ENCODE measurements around the gene THBS3.
"Not testable (repeated sequence)": the region's sequence is repeated elsewhere in the genome, so short reads cannot be mapped to it uniquely, and the experiment has no call there.

Gene THBS3

GRCh38 chr1:155170806-155171205 is 36.9 kb downstream of the THBS3 start:
- Histone ChIP-seq H3K36me3 (ENCODE audit: control insufficient read depth, insufficient read depth, low read length) (peaks cover 18% of the 10 kb centered on the region), H3K9ac (ENCODE audit: low read depth, low read length) (no peak overlapping the region), H3K4me1 (ENCODE audit: control insufficient read depth, insufficient read depth, low read length) (peaks cover 18% of the 10 kb centered on the region), H3K27ac (ENCODE audit: low read depth, low read length) (no peak overlapping the region), H3K27me3 (ENCODE audit: control insufficient read depth, insufficient read depth, low read length) (no peaks in the 10 kb centered on the region), H3K9me3 (ENCODE audit: control insufficient read depth, insufficient read depth, low read length) (no peaks in the 10 kb centered on the region), H3K4me3 (ENCODE audit: low read depth, low read length) (no peak overlapping the region)

- Histone ChIP-seq H3K27ac (ENCODE audit: low read depth, low read length) (no peak overlapping the region), H3K27me3 (ENCODE audit: control insufficient read depth, insufficient read depth, low read length) (no peaks in the 10 kb centered on the region), H3K36me3 (ENCODE audit: control insufficient read depth, insufficient read depth, low read length) (peaks cover 18% of the 10 kb centered on the region), H3K4me3 (ENCODE audit: low read depth, low read length) (no peak overlapping the region), H3K4me1 (ENCODE audit: control insufficient read depth, insufficient read depth, low read length) (peaks cover 20% of the 10 kb centered on the region), H3K9ac (ENCODE audit: low read depth, low read length) (no peak overlapping the region), H3K9me3 (ENCODE audit: control insufficient read depth, insufficient read depth, low read length) (no peaks in the 10 kb centered on the region)
Measured at GRCh38 chr1:155170101-155170785, 37.5 kb downstream of the THBS3 start.

- no peaks in the 10 kb centered on the region for H3K27me3 ChIP-seq (ENCODE audit: control insufficient read depth, insufficient read depth, low read length)
- peaks cover 18% of the 10 kb centered on the region for H3K36me3 ChIP-seq (ENCODE audit: control insufficient read depth, insufficient read depth, low read length)
- no peaks in the 10 kb centered on the region for H3K9me3 ChIP-seq (ENCODE audit: control insufficient read depth, insufficient read depth, low read length)
- peaks cover 20% of the 10 kb centered on the region for H3K4me1 ChIP-seq (ENCODE audit: control insufficient read depth, insufficient read depth, low read length)
- no peak overlapping the region for H3K27ac ChIP-seq (ENCODE audit: low read depth, low read length)
- no peak overlapping the region for H3K9ac ChIP-seq (ENCODE audit: low read depth, low read length)
- H3K4me3 ChIP-seq (ENCODE audit: low read depth, low read length): no peak overlapping the region
Measured at GRCh38 chr1:155169541-155169940, 38.2 kb downstream of the THBS3 start.

- H3K9me3 ChIP-seq (ENCODE audit: control insufficient read depth, insufficient read depth, low read length): no peaks in the 10 kb centered on the region
- H3K4me1 ChIP-seq (ENCODE audit: control insufficient read depth, insufficient read depth, low read length): peaks cover 20% of the 10 kb centered on the region
- no peak overlapping the region for H3K27ac ChIP-seq (ENCODE audit: low read depth, low read length)
- H3K27me3 ChIP-seq (ENCODE audit: control insufficient read depth, insufficient read depth, low read length): no peaks in the 10 kb centered on the region
- no peak overlapping the region for H3K4me3 ChIP-seq (ENCODE audit: low read depth, low read length)
- H3K36me3 ChIP-seq (ENCODE audit: control insufficient read depth, insufficient read depth, low read length): peaks cover 18% of the 10 kb centered on the region
- H3K9ac ChIP-seq (ENCODE audit: low read depth, low read length): no peak overlapping the region
Measured at GRCh38 chr1:155168456-155169210, 39.1 kb downstream of the THBS3 start.

GRCh38 chr1:155168105-155168445 is 39.6 kb downstream of the THBS3 start:
- H3K36me3 ChIP-seq (ENCODE audit: control insufficient read depth, insufficient read depth, low read length): peaks cover 18% of the 10 kb centered on the region
- not testable (repeated sequence) for H3K27me3 ChIP-seq (ENCODE audit: control insufficient read depth, insufficient read depth, low read length); H3K4me3 ChIP-seq (ENCODE audit: low read depth, low read length); H3K9me3 ChIP-seq (ENCODE audit: control insufficient read depth, insufficient read depth, low read length); H3K9ac ChIP-seq (ENCODE audit: low read depth, low read length); H3K27ac ChIP-seq (ENCODE audit: low read depth, low read length)
- H3K4me1 ChIP-seq (ENCODE audit: control insufficient read depth, insufficient read depth, low read length): peaks cover 20% of the 10 kb centered on the region

- H3K4me3 ChIP-seq (ENCODE audit: low read depth, low read length): peak overlapping the region; percentile 67
Measured at GRCh38 chr1:155167166-155168104, 40.3 kb downstream of the THBS3 start.

GRCh38 chr1:155166471-155167165 is 41.1 kb downstream of the THBS3 start:
- Histone ChIP-seq H3K4me3 (ENCODE audit: low read depth, low read length) (peak overlapping the region; percentile 46), H3K36me3 (ENCODE audit: control insufficient read depth, insufficient read depth, low read length) (peaks cover 18% of the 10 kb centered on the region), H3K27ac (ENCODE audit: low read depth, low read length) (peak overlapping the region; percentile 11), H3K27me3 (ENCODE audit: control insufficient read depth, insufficient read depth, low read length) (no peaks in the 10 kb centered on the region), H3K9me3 (ENCODE audit: control insufficient read depth, insufficient read depth, low read length) (no peaks in the 10 kb centered on the region), H3K9ac (ENCODE audit: low read depth, low read length) (no peak overlapping the region; the same call in 1 of the 2 replicates), H3K4me1 (ENCODE audit: control insufficient read depth, insufficient read depth, low read length) (peaks cover 14% of the 10 kb centered on the region)

More at GRCh38 chr1:155167166-155168104, 40.3 kb downstream of the THBS3 start:
- no peaks in the 10 kb centered on the region for H3K9me3 ChIP-seq (ENCODE audit: control insufficient read depth, insufficient read depth, low read length)
- H3K4me1 ChIP-seq (ENCODE audit: control insufficient read depth, insufficient read depth, low read length): peaks cover 20% of the 10 kb centered on the region
- no peaks in the 10 kb centered on the region for H3K27me3 ChIP-seq (ENCODE audit: control insufficient read depth, insufficient read depth, low read length)
- peaks cover 18% of the 10 kb centered on the region for H3K36me3 ChIP-seq (ENCODE audit: control insufficient read depth, insufficient read depth, low read length)
- H3K9ac ChIP-seq (ENCODE audit: low read depth, low read length): no peak overlapping the region
- no peak overlapping the region for H3K27ac ChIP-seq (ENCODE audit: low read depth, low read length)

- peak overlapping the region; percentile 46 for H3K4me3 ChIP-seq (ENCODE audit: low read depth, low read length)
- H3K36me3 ChIP-seq (ENCODE audit: control insufficient read depth, insufficient read depth, low read length): peaks cover 15% of the 10 kb centered on the region
- peaks cover 14% of the 10 kb centered on the region for H3K4me1 ChIP-seq (ENCODE audit: control insufficient read depth, insufficient read depth, low read length)
- no peaks in the 10 kb centered on the region for H3K9me3 ChIP-seq (ENCODE audit: control insufficient read depth, insufficient read depth, low read length)
- H3K9ac ChIP-seq (ENCODE audit: low read depth, low read length): no peak overlapping the region; the same call in 1 of the 2 replicates
- H3K27me3 ChIP-seq (ENCODE audit: control insufficient read depth, insufficient read depth, low read length): no peaks in the 10 kb centered on the region
- peak overlapping the region; percentile 11 for H3K27ac ChIP-seq (ENCODE audit: low read depth, low read length)
Measured at GRCh38 chr1:155166051-155166470, 41.6 kb downstream of the THBS3 start.

- peaks cover 14% of the 10 kb centered on the region for H3K4me1 ChIP-seq (ENCODE audit: control insufficient read depth, insufficient read depth, low read length)
- H3K27me3 ChIP-seq (ENCODE audit: control insufficient read depth, insufficient read depth, low read length); H3K27ac ChIP-seq (ENCODE audit: low read depth, low read length); H3K4me3 ChIP-seq (ENCODE audit: low read depth, low read length); H3K9ac ChIP-seq (ENCODE audit: low read depth, low read length); H3K36me3 ChIP-seq (ENCODE audit: control insufficient read depth, insufficient read depth, low read length); H3K9me3 ChIP-seq (ENCODE audit: control insufficient read depth, insufficient read depth, low read length): not testable (repeated sequence)
Measured at GRCh38 chr1:155164625-155165024, 43.1 kb downstream of the THBS3 start.

GRCh38 chr1:155163785-155164184 is 43.9 kb downstream of the THBS3 start:
- H3K4me1 ChIP-seq (ENCODE audit: control insufficient read depth, insufficient read depth, low read length): peaks cover 14% of the 10 kb centered on the region
- not testable (repeated sequence) for H3K36me3 ChIP-seq (ENCODE audit: control insufficient read depth, insufficient read depth, low read length); H3K4me3 ChIP-seq (ENCODE audit: low read depth, low read length); H3K27ac ChIP-seq (ENCODE audit: low read depth, low read length); H3K9me3 ChIP-seq (ENCODE audit: control insufficient read depth, insufficient read depth, low read length); H3K27me3 ChIP-seq (ENCODE audit: control insufficient read depth, insufficient read depth, low read length); H3K9ac ChIP-seq (ENCODE audit: low read depth, low read length)

Measured in HUES48 (cell line).